ENCODE measurements around the gene CFAP97. TPM values are rescaled to one million over a fixed set of nuclear protein-coding genes. Genes with fewer than 3 reads are reported as not detected.
A peak's percentile ranks its signal among the peaks of the same experiment; 100 is the strongest.

Gene CFAP97
- total RNA-seq, 1 donor from 2014 or later = 78.6 TPM

GRCh38 chr4:185212581-185212980 lies 8.8 kb upstream of the CFAP97 start:
- Histone ChIP-seq H3K79me2 (ENCODE audit: low read depth) (peaks cover 58% of the 10 kb centered on the region), H3K4me1 (peaks cover 12% of the 10 kb centered on the region), H3K4me2 (no peak overlapping the region), H3F3A (ENCODE audit: low read depth) (peaks cover 15% of the 10 kb centered on the region), H3K9me3 (ENCODE audit: low read depth) (no peaks in the 10 kb centered on the region), H3K36me3 (no peaks in the 10 kb centered on the region), H2AFZ (replicated peaks) (no peak overlapping the region), H3K4me3 (no peak overlapping the region), H3K27ac (no peak overlapping the region), H4K20me1 (ENCODE audit: low read depth) (peaks cover 22% of the 10 kb centered on the region), H3K9ac (no peak overlapping the region), H3K27me3 (peaks cover 14% of the 10 kb centered on the region)
- no peak overlapping the region for H3K27ac Mint-ChIP-seq
- no peak for DNase-seq (ENCODE audit: low spot score)
- H3K4me3 Mint-ChIP-seq = peak overlapping the region; percentile 27
- TF ChIP-seq EZH2 (IDR thresholded peaks at IDR 0.05) (no peak), EZH2phosphoT487 (IDR thresholded peaks at IDR 0.05) (no peak), CTCF (IDR thresholded peaks at IDR 0.05) (no peak)
- H3K36me3 Mint-ChIP-seq = peaks cover 4% of the 10 kb centered on the region
- no peaks in the 10 kb centered on the region for H3K9me3 Mint-ChIP-seq
- H3K4me1 Mint-ChIP-seq = peaks cover 31% of the 10 kb centered on the region
- H3K27me3 Mint-ChIP-seq (ENCODE audit: insufficient read depth, low read depth) = peaks cover 2% of the 10 kb centered on the region

GRCh38 chr4:185211641-185212040 lies 7.8 kb upstream of the CFAP97 start:
- H3K9ac ChIP-seq = no peak overlapping the region
- no peak overlapping the region for H3K27ac Mint-ChIP-seq

GRCh38 chr4:185211035-185211434 lies 7.2 kb upstream of the CFAP97 start:
- H3K4me1 ChIP-seq = peaks cover 12% of the 10 kb centered on the region
- H3K79me2 ChIP-seq (ENCODE audit: low read depth) = peaks cover 56% of the 10 kb centered on the region
- DNase-seq (ENCODE audit: low spot score) = peak; percentile 30
- peaks cover 26% of the 10 kb centered on the region for H3K4me1 Mint-ChIP-seq
- H3K36me3 ChIP-seq = no peaks in the 10 kb centered on the region
- peak overlapping the region; percentile 90 for H3K4me3 ChIP-seq
- H3K9me3 ChIP-seq (ENCODE audit: low read depth) = no peaks in the 10 kb centered on the region
- H3K9me3 Mint-ChIP-seq = no peaks in the 10 kb centered on the region
- peak overlapping the region; percentile 81 for H3K27ac Mint-ChIP-seq
- peak overlapping the region; percentile 98 for H3K4me3 Mint-ChIP-seq
- peaks cover 15% of the 10 kb centered on the region for H3K27me3 ChIP-seq
- H3F3A ChIP-seq (ENCODE audit: low read depth) = peaks cover 15% of the 10 kb centered on the region
- H3K27me3 Mint-ChIP-seq (ENCODE audit: insufficient read depth, low read depth) = peaks cover 4% of the 10 kb centered on the region
- H3K4me2 ChIP-seq = peak overlapping the region; percentile 85
- H4K20me1 ChIP-seq (ENCODE audit: low read depth) = peaks cover 22% of the 10 kb centered on the region
- peak overlapping the region; percentile 77 for H2AFZ ChIP-seq (replicated peaks)
- no peak overlapping the region for H3K27ac ChIP-seq
- H3K36me3 Mint-ChIP-seq = peaks cover 4% of the 10 kb centered on the region
- H3K9ac ChIP-seq = no peak overlapping the region
- TF ChIP-seq EZH2phosphoT487 (IDR thresholded peaks at IDR 0.05) (no peak), CTCF (IDR thresholded peaks at IDR 0.05) (no peak), EZH2 (IDR thresholded peaks at IDR 0.05) (no peak)

More at GRCh38 chr4:185211641-185212040, 7.8 kb upstream of the CFAP97 start:
- H3K9me3 ChIP-seq (ENCODE audit: low read depth) = no peaks in the 10 kb centered on the region
- peaks cover 58% of the 10 kb centered on the region for H3K79me2 ChIP-seq (ENCODE audit: low read depth)
- H3K36me3 ChIP-seq = no peaks in the 10 kb centered on the region
- peak overlapping the region; percentile 85 for H3K4me2 ChIP-seq
- H3K4me3 ChIP-seq = peak overlapping the region; percentile 90
- peaks cover 15% of the 10 kb centered on the region for H3K27me3 ChIP-seq
- H3F3A ChIP-seq (ENCODE audit: low read depth) = peaks cover 15% of the 10 kb centered on the region
- no peaks in the 10 kb centered on the region for H3K9me3 Mint-ChIP-seq
- peaks cover 12% of the 10 kb centered on the region for H3K4me1 ChIP-seq
- DNase-seq (ENCODE audit: low spot score) = no peak
- peak overlapping the region; percentile 98 for H3K4me3 Mint-ChIP-seq
- H3K4me1 Mint-ChIP-seq = peaks cover 26% of the 10 kb centered on the region
- TF ChIP-seq EZH2 (IDR thresholded peaks at IDR 0.05) (no peak), EZH2phosphoT487 (IDR thresholded peaks at IDR 0.05) (no peak), CTCF (IDR thresholded peaks at IDR 0.05) (no peak)
- H3K27me3 Mint-ChIP-seq (ENCODE audit: insufficient read depth, low read depth) = peaks cover 3% of the 10 kb centered on the region
- H4K20me1 ChIP-seq (ENCODE audit: low read depth) = peaks cover 22% of the 10 kb centered on the region
- H3K36me3 Mint-ChIP-seq = peaks cover 4% of the 10 kb centered on the region
- no peak overlapping the region for H3K27ac ChIP-seq
- no peak overlapping the region for H2AFZ ChIP-seq (replicated peaks)

Data from neural progenitor cell (in vitro differentiated cells).